Measurements from ENCODE around the gene LNP1. TPM values are rescaled to one million over a fixed set of nuclear protein-coding genes. Genes with fewer than 3 reads are reported as not detected.
"Not testable (repeated sequence)": the region's sequence is repeated elsewhere in the genome, so short reads cannot be mapped to it uniquely, and the experiment has no call there.

Gene LNP1
- total RNA-seq, 2 experiments from 2014 or later = 1.9 to 2.4 TPM

DNA sequence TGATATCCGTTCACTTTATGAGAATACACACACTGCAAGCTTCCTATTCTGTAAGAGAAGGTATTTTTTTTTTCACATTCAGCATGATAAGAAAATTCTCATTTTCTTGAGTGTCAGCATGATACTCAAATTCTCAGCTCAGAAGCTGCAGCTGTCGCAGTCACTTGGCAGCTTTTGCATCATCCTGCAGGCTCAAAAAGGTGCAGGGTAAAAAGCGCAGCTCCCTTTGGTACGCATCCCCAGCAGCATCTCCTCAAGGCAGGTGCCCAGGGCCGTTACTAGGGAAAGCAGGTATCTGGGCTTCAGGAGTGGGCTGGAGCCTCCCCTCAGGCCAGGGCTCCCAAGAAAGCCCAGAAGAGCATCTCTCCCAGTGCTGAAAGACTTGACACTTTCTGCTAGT, 22.3 kb downstream of the LNP1 start:
- ChIA-PET POLR2A (no interaction called here), CTCF (interaction anchor here (0.7 kb wide), 1 partner anchor 214 kb away, joined by 3 read pairs; no protein-coding TSS in a partner anchor)

DNA sequence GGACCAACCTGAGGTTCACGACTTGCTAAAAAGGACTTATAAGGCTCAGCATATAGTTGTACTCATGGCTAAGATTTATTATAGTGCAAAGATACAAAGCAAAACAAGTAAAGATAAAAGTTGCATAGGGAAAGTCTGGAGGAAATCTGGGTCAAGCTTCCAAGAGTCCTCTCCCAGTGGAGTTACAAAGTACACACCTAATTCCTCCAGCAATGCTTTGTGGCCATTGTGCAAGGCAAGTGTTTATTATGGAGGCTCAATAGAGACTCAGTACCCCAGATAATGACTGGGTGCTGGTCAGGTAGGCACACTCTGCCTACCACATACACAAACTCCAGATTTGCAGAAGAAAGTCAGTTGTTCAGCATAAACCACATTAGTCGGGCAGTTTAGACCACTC, 22.9 kb downstream of the LNP1 start:
- H3K4me3 Mint-ChIP-seq = no peak overlapping the region
- H3K27ac Mint-ChIP-seq = no peak overlapping the region
- no peaks in the 10 kb centered on the region for H3K27me3 Mint-ChIP-seq
- peaks cover 1% of the 10 kb centered on the region for H3K4me1 Mint-ChIP-seq
- ChIA-PET POLR2A (interaction anchor here (1.6 kb wide), 1 partner anchor 24 kb away, joined by 4 read pairs; the partner anchor contains the start of gene TOMM70), CTCF (no interaction called here)
- H3K36me3 Mint-ChIP-seq (ENCODE audit: low read depth) = no peaks in the 10 kb centered on the region
- H3K9me3 Mint-ChIP-seq = no peaks in the 10 kb centered on the region
- DNase-seq = no peak

More for the DNA sequence above, 22.3 kb downstream of the LNP1 start:
- no peak overlapping the region for H3K27ac Mint-ChIP-seq
- no peaks in the 10 kb centered on the region for H3K27me3 Mint-ChIP-seq
- no peaks in the 10 kb centered on the region for H3K9me3 Mint-ChIP-seq
- H3K4me3 Mint-ChIP-seq = no peak overlapping the region
- DNase-seq = no peak
- no peaks in the 10 kb centered on the region for H3K36me3 Mint-ChIP-seq (ENCODE audit: low read depth)
- H3K4me1 Mint-ChIP-seq = peaks cover 1% of the 10 kb centered on the region

DNA sequence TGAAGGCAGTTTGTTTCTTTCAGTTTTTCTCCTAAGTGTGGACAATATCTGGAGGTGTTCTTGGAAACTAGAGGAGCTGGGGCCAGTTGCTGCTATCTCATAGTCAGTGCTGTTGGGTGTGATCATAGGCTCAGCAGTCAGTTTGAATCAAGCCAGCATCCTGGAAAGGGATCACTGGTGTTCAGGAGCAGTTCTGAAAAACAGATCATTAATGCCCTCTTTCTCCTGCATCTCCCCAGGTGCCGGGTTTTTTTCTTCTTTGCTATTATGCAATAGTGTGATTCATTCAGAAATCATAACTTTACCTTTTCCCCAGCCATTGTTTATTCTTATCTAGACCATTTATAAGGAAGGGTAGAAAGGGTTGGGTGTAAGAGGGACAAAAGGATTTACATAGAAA, 24.0 kb downstream of the LNP1 start:
- H3K4me1 Mint-ChIP-seq = peaks cover 1% of the 10 kb centered on the region
- no peaks in the 10 kb centered on the region for H3K36me3 Mint-ChIP-seq (ENCODE audit: low read depth)
- no peaks in the 10 kb centered on the region for H3K27me3 Mint-ChIP-seq
- ChIA-PET CTCF (interaction anchor here (0.6 to 1.2 kb wide), 2 partner anchors 22 to 24 kb away, joined by 3 read pairs; partner anchors contain the start of genes LNP1 and TOMM70), POLR2A (interaction anchor here (1.6 kb wide), 1 partner anchor 25 kb away, joined by 4 read pairs; the partner anchor contains the start of gene TOMM70)
- no peak for DNase-seq
- H3K4me3 Mint-ChIP-seq = no peak overlapping the region
- no peaks in the 10 kb centered on the region for H3K9me3 Mint-ChIP-seq
- H3K27ac Mint-ChIP-seq = no peak overlapping the region

DNA sequence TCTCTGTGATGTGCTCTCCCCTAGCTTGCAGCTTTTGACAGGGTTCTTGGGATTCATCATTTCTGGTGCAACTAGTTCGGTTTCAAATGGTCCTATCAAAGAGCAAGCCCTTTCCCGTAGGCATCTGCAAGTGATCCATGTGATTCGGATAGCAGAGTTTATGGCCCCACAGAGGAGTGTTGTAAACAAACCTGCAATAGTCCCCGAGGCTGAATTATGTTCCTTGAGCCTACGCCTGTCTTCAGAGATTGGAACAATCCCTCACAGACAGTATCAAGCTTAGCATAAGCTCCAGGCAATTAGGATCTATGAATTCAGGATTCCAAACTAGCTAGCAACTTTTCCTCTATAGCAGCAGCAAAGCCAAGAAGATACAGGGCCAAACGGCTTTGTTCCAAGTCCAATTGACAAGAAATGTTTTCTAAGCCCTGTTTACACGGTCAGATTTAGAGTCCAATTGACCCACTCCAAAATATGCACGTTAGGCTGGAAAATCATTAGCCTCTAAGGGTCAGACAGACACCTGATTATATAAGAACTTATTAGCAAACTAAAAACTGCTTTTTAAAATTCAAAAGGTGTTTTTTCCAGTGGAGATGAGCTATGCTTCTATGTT, 24.8 kb downstream of the LNP1 start:
- H3K4me1 Mint-ChIP-seq = peaks cover 1% of the 10 kb centered on the region
- CTCF ChIA-PET = interaction anchor here (1.2 kb wide), 1 partner anchor 25 kb away, joined by 3 read pairs; the partner anchor contains the start of genes LNP1 and TOMM70

DNA sequence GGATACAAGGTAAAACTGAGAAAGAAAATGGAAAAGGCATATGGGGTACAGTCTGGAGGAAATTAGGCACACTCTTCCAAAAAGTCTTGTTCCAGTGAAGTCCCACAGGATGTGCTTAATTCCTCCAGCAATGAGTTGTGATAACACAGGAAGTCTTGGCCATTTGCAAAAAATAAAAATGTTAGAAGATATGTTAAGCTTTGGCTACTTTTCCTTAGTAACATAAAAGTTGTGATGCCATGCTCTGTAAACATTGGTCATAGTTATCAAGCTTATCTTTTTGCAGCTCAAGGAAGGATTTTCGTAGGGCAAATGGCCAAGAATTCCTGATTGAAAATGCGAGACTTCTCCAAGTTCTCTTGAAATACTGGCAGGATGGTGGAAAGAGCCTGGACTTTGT, 26.4 kb downstream of the LNP1 start:
- Mint-ChIP-seq H3K9me3 (no peaks in the 10 kb centered on the region), H3K27ac (no peak overlapping the region), H3K4me3 (no peak overlapping the region), H3K36me3 (ENCODE audit: low read depth) (no peaks in the 10 kb centered on the region), H3K27me3 (no peaks in the 10 kb centered on the region), H3K4me1 (peaks cover 1% of the 10 kb centered on the region)
- DNase-seq = no peak
- ChIA-PET CTCF (interaction anchor here (1.3 kb wide), 1 partner anchor 17 kb away, joined by 4 read pairs; no protein-coding TSS in a partner anchor), POLR2A (no interaction called here)

More for the DNA sequence above, 24.8 kb downstream of the LNP1 start:
- Mint-ChIP-seq H3K4me3 (no peak overlapping the region), H3K9me3 (no peaks in the 10 kb centered on the region), H3K27me3 (no peaks in the 10 kb centered on the region), H3K27ac (no peak overlapping the region), H3K36me3 (ENCODE audit: low read depth) (no peaks in the 10 kb centered on the region)
- POLR2A ChIA-PET = no interaction called here
- DNase-seq = no peak

DNA sequence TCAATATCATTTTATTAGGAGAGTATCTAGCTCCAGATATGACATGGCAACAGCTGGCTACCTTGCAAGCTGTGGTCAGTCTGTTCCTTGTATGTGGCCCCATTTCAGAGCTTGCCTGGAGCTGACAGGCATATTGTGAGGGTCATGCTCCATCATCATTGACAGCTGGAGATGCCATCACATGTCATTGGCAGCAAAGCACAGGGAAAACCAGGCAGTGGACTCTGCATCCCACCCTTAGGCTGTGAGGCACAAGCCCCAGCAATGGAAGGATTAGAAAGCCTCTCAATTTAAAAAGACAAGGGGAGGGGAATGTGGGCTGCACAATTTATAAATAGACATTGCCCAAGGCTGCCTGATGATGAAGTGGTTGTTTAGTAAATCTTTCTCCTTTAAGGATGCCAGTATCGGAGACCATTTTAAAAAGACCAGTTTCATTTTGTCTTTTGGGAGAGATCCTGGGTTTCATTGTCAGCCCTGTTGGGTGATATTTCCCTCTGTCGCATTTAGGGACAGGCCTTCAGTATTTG, 27.9 kb downstream of the LNP1 start:
- ChIA-PET POLR2A (no interaction called here), CTCF (interaction anchor here (1.2 kb wide), 1 partner anchor 361 kb away, joined by 3 read pairs; no protein-coding TSS in a partner anchor)

DNA sequence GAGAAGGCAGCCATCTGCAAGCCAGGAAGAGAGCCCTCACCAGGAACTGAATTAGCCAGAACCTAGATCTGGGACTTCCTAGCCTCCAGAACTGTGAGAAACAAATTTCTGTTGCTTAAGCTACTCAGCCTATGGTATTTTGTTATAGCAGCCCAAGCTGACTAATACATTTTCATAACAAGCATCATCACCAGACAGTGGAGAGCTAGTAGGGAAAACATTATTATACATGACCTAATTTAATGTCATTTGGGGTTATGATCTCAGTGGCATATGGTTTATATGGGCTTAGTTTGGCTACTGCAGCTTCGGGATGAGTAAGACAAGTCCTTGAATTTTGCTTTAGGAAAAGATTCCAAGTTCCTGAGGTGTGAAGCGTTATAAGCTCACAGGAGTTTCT, 35.6 kb downstream of the LNP1 start:
- H3K27ac Mint-ChIP-seq = no peak overlapping the region
- no peaks in the 10 kb centered on the region for H3K36me3 Mint-ChIP-seq (ENCODE audit: low read depth)
- H3K9me3 Mint-ChIP-seq = peaks cover 9% of the 10 kb centered on the region
- no peak for DNase-seq
- ChIA-PET POLR2A (no interaction called here), CTCF (interaction anchor here (1.8 kb wide), 1 partner anchor 25 kb away, joined by 6 read pairs; no protein-coding TSS in a partner anchor)
- H3K27me3 Mint-ChIP-seq = no peaks in the 10 kb centered on the region
- H3K4me3 Mint-ChIP-seq = no peak overlapping the region
- H3K4me1 Mint-ChIP-seq = peaks cover 7% of the 10 kb centered on the region

More for the DNA sequence above, 27.9 kb downstream of the LNP1 start:
- H3K4me1 Mint-ChIP-seq = peaks cover 1% of the 10 kb centered on the region
- peaks cover 4% of the 10 kb centered on the region for H3K9me3 Mint-ChIP-seq
- H3K36me3 Mint-ChIP-seq (ENCODE audit: low read depth) = no peaks in the 10 kb centered on the region
- H3K4me3 Mint-ChIP-seq = no peak overlapping the region
- H3K27ac Mint-ChIP-seq = no peak overlapping the region
- DNase-seq = no peak
- H3K27me3 Mint-ChIP-seq = no peaks in the 10 kb centered on the region

DNA sequence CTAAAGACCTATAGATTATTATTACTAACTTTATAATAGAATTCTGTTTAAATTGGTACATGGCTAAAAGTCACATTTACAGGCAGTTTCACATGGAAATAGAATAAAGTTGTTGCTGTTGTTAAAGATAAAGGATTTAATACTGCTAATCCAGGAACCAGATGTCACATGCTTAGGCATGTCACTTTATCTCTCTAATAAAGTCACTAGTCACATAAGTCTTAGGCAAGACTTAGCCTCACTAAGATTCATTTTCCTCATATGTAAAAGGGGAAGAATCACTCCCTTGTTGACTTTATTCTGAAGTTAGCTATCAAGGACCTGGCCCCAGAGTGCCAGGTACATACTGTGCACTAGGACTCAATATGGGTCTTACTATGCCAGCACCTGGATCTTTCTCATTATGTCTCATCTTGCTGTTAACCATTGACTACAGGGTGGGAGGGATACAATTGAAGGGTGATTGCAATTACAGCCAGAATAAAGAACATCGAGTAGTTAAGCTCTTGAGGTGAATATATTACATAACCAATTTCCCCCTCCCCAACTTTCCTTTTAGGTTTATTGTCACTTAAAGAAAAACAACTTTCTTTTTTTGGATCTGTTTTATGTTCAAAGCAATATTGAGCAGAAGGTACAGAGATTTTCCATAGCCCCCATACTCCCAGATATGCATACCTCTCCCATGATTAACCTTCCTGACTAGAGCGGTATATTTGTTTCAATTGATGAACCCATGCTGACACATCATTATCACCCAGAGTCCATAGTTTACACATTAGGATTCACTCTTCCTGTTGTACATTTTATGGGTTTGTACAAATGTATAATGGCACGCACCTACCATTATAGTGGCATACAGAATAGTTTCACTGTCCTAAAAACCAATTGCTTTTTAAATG, 36.6 kb downstream of the LNP1 start:
- POLR2A ChIA-PET = no interaction called here
- no peak for DNase-seq
- no peak overlapping the region for H3K4me3 Mint-ChIP-seq
- no peaks in the 10 kb centered on the region for H3K27me3 Mint-ChIP-seq
- H3K9me3 Mint-ChIP-seq = peaks cover 13% of the 10 kb centered on the region
- peaks cover 7% of the 10 kb centered on the region for H3K4me1 Mint-ChIP-seq
- no peaks in the 10 kb centered on the region for H3K36me3 Mint-ChIP-seq (ENCODE audit: low read depth)
- no peak overlapping the region for H3K27ac Mint-ChIP-seq
- CTCF ChIA-PET = interaction anchor here (1.8 kb wide), 1 partner anchor 24 kb away, joined by 6 read pairs; no protein-coding TSS in a partner anchor

DNA sequence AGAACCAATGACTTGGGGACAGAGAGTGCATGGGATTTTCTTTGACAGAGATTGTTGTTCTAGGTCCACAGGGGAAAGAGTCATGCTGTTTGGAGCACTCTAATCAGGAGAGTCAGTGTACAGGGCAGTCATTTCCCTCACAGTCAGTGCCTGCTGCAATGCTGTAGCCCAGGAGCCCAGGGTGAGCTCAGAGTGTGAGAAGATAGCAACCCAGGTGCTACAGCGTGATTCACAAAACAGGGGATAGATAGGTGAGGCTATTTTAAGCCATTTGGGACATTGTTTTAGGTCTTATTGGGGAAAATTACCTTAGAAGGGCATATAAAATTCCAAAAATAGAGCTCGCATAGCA, 37.3 kb downstream of the LNP1 start:
- no peak overlapping the region for H3K27ac Mint-ChIP-seq
- peaks cover 12% of the 10 kb centered on the region for H3K9me3 Mint-ChIP-seq
- H3K4me3 Mint-ChIP-seq = no peak overlapping the region
- no peaks in the 10 kb centered on the region for H3K36me3 Mint-ChIP-seq (ENCODE audit: low read depth)
- H3K27me3 Mint-ChIP-seq = no peaks in the 10 kb centered on the region
- no peak for DNase-seq
- H3K4me1 Mint-ChIP-seq = peaks cover 7% of the 10 kb centered on the region
- ChIA-PET CTCF (no interaction called here), POLR2A (no interaction called here)

DNA sequence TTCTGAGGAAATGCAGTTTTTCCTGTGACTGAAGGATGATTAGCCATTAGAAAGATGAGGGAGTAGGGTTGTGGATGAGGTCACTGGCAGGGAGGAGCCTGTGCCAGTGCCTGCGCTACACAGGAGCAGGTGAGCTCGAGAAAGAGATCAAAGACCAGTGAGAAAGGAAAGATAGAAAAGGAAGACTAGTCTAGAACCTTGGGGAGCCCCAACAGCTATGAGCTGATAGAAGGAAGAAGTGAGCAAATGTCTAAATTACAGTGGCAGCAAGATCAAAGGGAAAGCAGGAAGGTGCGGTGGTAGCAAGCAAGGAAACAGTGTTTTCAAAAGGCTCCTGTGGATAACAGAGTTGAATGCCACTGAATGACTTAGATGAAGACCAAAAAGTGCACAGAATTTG, 39.6 kb downstream of the LNP1 start:
- CTCF ChIA-PET = interaction anchor here (1.3 kb wide), 1 partner anchor 22 kb away, joined by 3 read pairs; no protein-coding TSS in a partner anchor
- Mint-ChIP-seq H3K36me3 (ENCODE audit: low read depth) (peaks cover 3% of the 10 kb centered on the region), H3K9me3 (peaks cover 6% of the 10 kb centered on the region), H3K27me3 (no peaks in the 10 kb centered on the region), H3K27ac (no peak overlapping the region), H3K4me1 (peaks cover 7% of the 10 kb centered on the region), H3K4me3 (no peak overlapping the region)
- DNase-seq = no peak
- POLR2A ChIA-PET = no interaction called here

DNA sequence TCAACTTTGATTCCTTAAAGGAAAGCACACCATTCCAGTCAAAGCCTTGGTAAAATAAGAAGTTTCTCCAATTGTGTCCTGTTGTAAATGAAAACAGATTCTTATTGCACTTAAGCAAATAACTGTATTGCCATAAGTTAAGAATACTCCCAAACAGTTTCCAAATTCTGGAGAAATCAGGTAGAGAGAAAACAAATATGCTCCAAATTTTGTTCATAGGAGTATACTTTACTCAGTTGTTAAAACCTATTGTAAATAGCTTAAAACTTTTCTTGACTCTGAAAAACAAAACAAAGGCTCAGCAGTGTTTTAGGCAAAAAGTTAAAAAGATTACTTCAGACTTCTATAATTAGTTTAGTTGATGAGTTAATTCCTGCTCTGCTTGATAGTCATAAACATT, 42.4 kb downstream of the LNP1 start:
- no peak for DNase-seq
- Mint-ChIP-seq H3K9me3 (peaks cover 6% of the 10 kb centered on the region), H3K4me3 (no peak overlapping the region), H3K4me1 (peaks cover 7% of the 10 kb centered on the region), H3K27me3 (no peaks in the 10 kb centered on the region), H3K36me3 (ENCODE audit: low read depth) (peaks cover 3% of the 10 kb centered on the region), H3K27ac (no peak overlapping the region)
- POLR2A ChIA-PET = no interaction called here
- CTCF ChIA-PET = no interaction called here

GRCh38 chr3:100447067-100447466, 45.7 kb downstream of the LNP1 start:
- H3K27ac Mint-ChIP-seq; H3K27me3 Mint-ChIP-seq; H3K4me3 Mint-ChIP-seq; CTCF ChIA-PET; H3K36me3 Mint-ChIP-seq (ENCODE audit: low read depth); H3K9me3 Mint-ChIP-seq; POLR2A ChIA-PET; DNase-seq; H3K4me1 Mint-ChIP-seq: not testable (repeated sequence)

DNA sequence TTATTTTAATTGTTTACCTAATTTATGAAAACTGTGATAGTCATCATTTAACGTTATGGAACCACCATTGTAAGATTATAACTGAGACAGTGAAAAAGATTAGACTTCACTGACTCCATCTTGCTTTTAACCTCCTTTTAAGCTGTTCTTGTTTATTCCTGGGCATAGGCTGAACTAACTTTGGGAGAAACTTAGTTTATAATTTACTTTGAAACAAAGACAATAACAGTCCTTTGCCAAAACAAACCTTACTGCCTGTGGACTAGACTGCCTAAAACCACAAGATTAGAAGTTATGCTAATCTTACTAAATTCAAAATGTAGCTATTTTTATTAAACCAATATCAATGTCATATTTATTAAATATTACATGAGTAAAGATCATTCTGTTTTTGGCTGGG, 46.7 kb downstream of the LNP1 start:
- Mint-ChIP-seq H3K36me3 (ENCODE audit: low read depth) (peaks cover 3% of the 10 kb centered on the region), H3K4me1 (no peaks in the 10 kb centered on the region), H3K9me3 (peaks cover 2% of the 10 kb centered on the region), H3K27ac (no peak overlapping the region), H3K27me3 (no peaks in the 10 kb centered on the region), H3K4me3 (no peak overlapping the region)
- CTCF ChIA-PET = interaction anchor here (1.5 kb wide), 1 partner anchor 15 kb away, joined by 5 read pairs; no protein-coding TSS in a partner anchor
- no peak for DNase-seq
- POLR2A ChIA-PET = no interaction called here
